ENCODE results near the gene TMEM109. TPM values are rescaled to one million over a fixed set of nuclear protein-coding genes. Genes with fewer than 3 reads are reported as not detected.

The TMEM109 gene
- total and polyA plus RNA-seq, 2 of the 4 experiments (the other 2 are of a cell fraction): 15.1 to 69.7 TPM

GRCh38 chr11:60905551-60906113 lies 8.3 kb upstream of the TMEM109 start:
- Histone ChIP-seq H4K91ac (ENCODE audit: insufficient read depth, low read depth, low read length) (no peak overlapping the region), H2BK15ac (ENCODE audit: low read depth, low read length) (no peak overlapping the region), H3K4me2 (ENCODE audit: low read depth, low read length) (peak overlapping the region; percentile 95), H3K27me3 (ENCODE audit: control insufficient read depth, insufficient read depth, low read length) (peaks cover 6% of the 10 kb centered on the region), H2AFZ (replicated peaks; ENCODE audit: low read length, poor library complexity) (peak overlapping the region; percentile 92), H2BK5ac (ENCODE audit: low read depth, low read length, poor library complexity, severe bottlenecking) (peak overlapping the region; percentile 5), H3K79me1 (ENCODE audit: low read depth in 1 of 2, low read length in 2 of 2) (peaks cover 6 to 44% of the 10 kb centered on the region in 2 experiments; a peak in 3 of 4 replicates), H3K56ac (ENCODE audit: extremely low read depth, insufficient read depth, low read length) (peak overlapping the region; percentile 56; the same call in 1 of the 2 replicates), H3K27ac (ENCODE audit: insufficient read depth, low read length) (peak overlapping the region; percentile 74), H3K4me1 (ENCODE audit: control insufficient read depth, insufficient read depth, low read length) (peaks cover 3% of the 10 kb centered on the region; the same call in 1 of the 2 replicates), H3K9ac (ENCODE audit: low read depth, low read length) (peak overlapping the region; percentile 72), H3K9me1 (ENCODE audit: insufficient read depth, low read length) (no peaks in the 10 kb centered on the region), H3K18ac (ENCODE audit: low read depth, low read length) (no peak overlapping the region), H3K36me3 (ENCODE audit: control insufficient read depth, insufficient read depth, low read length) (peaks cover 24% of the 10 kb centered on the region), H2AK9ac (replicated peaks; ENCODE audit: low read depth, low read length, poor library complexity) (peak overlapping the region; percentile 73), H3K23ac (ENCODE audit: low read depth, low read length) (peak overlapping the region; percentile 46), H2BK20ac (ENCODE audit: low read depth, low read length) (no peak overlapping the region), H3K9me3 (ENCODE audit: control insufficient read depth, insufficient read depth, low read length) (no peaks in the 10 kb centered on the region), H3K4ac (ENCODE audit: low read depth, low read length) (peak overlapping the region; percentile 52), H2AK5ac (ENCODE audit: low read depth, low read length) (peak overlapping the region; percentile 5), H3K4me3 (ENCODE audit: insufficient read depth, low read depth, low read length) (peak overlapping the region; percentile 69), H4K20me1 (ENCODE audit: insufficient read depth, low read length) (peaks cover 30% of the 10 kb centered on the region), H4K8ac (ENCODE audit: low read depth in 2 of 2, low read length in 2 of 2) (peak overlapping the region; percentile 15 to 18; a peak in 2 of 4 replicates), H4K5ac (ENCODE audit: low read depth, low read length) (peak overlapping the region; percentile 6; the same call in 1 of the 2 replicates), H3K14ac (replicated peaks; ENCODE audit: low read depth, low read length) (peak overlapping the region; percentile 22; the same call in 1 of the 2 replicates), H2BK120ac (ENCODE audit: low read depth, low read length) (no peak overlapping the region)
- TF ChIP-seq ELK1 (IDR thresholded peaks at IDR 0.05; ENCODE audit: borderline replicate concordance, low read depth, low read length): no peak
- TF ChIP-seq USF2 (IDR thresholded peaks at IDR 0.05; ENCODE audit: low read depth, low read length): peak; percentile 48; the same call in 1 of the 2 replicates
- WGBS, 2 experiments (ENCODE audit: extremely low coverage in 2 of 2, insufficient read length in 1 of 2): 3% methylated on average over 8 of the region's 16 CpGs; no CpG with 5 or more reads in 1 of the 2 experiments
- in situ Hi-C loops (cut with MboI; ENCODE audit: low sequenced_read_pairs): loop anchor here (25.0 kb wide), 1 partner anchor 1318 kb away; no protein-coding TSS in a partner anchor
- dilution Hi-C loops (cut with HindIII; ENCODE audit: low sequenced_read_pairs, unreplicated experiment): no loop called here
- intact Hi-C loops (cut with micrococcal nuclease): loop anchor here (5.0 kb wide), 1 partner anchor 267 kb away; no protein-coding TSS in a partner anchor
- BruUV-seq (replicated peaks): no TSS peak
- CTCF ChIA-PET: interaction anchor here (2.6 kb wide), 1 partner anchor 74 kb away, joined by 12 read pairs; no protein-coding TSS in a partner anchor
- DNase-seq (peak; percentile 78), ATAC-seq (ENCODE audit: low read depth) (peak; percentile 4)
- POLR2A ChIA-PET (ENCODE audit: unreplicated experiment): no interaction called here
